ENCODE data around the gene BAZ1A. TPM values are rescaled to one million over a fixed set of nuclear protein-coding genes. Genes with fewer than 3 reads are reported as not detected.
"Not testable (repeated sequence)": the region's sequence is repeated elsewhere in the genome, so short reads cannot be mapped to it uniquely, and the experiment has no call there.

Gene BAZ1A
- polyA plus RNA-seq, 3 donors, result 26.1 to 30.4 (median 27.2) TPM

DNA sequence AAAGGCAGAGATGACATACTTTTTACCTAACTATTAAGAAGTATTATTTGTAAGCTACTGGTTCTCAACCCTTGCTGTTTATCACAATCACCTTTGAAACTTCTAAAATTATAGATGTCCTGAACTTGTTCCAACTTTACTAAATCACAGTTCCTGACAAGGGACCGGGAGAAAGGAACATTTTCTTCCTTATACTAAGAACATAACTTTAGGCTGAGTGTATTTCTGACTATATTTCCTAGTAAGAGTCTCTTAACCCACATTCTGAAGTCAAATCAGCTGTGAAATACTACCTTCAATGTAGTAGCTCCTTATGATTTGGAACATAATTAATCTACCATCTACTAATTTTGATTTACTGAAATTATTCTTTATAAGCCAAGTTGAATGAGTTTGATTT, 80.2 kb downstream of the BAZ1A start:
- no peak for DNase-seq (ENCODE audit: low read depth in 3 of 3, low spot score in 2 of 3)

GRCh38 chr14:34794217-34794616, 80.9 kb downstream of the BAZ1A start:
- DNase-seq (ENCODE audit: low read depth in 3 of 3, low spot score in 2 of 3), result no peak

GRCh38 chr14:34792598-34792997, 82.6 kb downstream of the BAZ1A start:
- no peak for DNase-seq (ENCODE audit: low read depth in 3 of 3, low spot score in 2 of 3)

DNA sequence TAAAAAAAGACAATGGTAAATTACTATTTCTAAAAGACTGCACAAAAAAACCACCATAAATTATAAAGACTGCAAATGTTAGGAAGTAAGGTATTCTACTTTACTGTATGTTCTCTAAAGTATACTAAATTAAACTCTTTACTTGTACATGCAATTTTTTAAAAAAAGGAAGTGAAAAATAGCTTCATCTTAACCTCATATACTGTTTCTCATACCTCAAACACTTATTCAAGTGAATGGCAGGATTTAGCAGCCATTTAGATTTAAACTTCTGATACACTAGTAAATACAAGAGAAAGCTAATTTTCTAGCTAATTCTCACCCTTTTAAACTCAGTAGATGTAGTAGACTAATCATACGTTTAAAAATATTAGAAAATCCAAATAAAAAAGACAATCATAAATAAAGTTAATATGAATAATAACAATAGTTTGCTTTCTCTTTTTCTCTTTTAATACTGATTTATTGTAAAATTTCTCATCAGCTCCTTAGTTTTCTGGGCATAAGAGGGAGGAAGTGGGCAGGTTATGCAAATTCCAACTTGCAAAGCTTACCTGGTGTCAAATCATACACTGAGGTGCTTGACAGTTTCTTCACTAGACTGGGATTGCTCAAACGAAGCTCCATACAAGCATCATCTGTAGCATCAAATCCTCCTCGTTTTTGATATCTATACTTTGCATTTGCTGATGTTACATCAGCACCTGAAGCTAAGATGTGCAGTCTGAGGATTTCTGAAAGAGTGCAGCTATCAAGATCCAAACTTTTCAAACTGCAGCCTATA, 89.7 kb downstream of the BAZ1A start:
- DNase-seq (ENCODE audit: low read depth in 3 of 3, low spot score in 2 of 3), result no peak

DNA sequence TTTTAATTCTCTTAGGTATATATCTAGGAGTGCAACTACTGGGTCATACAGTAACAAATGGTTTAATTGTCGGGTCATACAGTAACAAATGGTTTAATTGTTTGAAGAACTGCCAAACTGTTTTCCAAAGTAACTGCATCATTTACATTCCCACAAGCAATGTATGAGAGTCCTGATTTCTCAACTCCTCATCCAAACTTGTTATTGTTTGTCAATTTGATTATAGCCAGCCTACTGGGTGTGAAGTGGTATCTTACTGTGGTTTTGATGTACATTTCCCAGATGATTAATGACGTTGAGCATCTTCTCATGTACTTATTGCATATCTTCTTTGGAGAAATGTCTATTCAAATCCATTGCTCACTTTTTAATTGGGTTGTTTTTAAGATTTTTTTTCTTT, 93.1 kb downstream of the BAZ1A start:
- no peak for DNase-seq (ENCODE audit: low read depth in 3 of 3, low spot score in 2 of 3)

GRCh38 chr14:34781242-34781641, 93.9 kb downstream of the BAZ1A start:
- DNase-seq (ENCODE audit: low read depth in 3 of 3, low spot score in 2 of 3), result no peak

- no peak for DNase-seq (ENCODE audit: low read depth in 3 of 3, low spot score in 2 of 3)
These were observed 94.5 kb downstream of the BAZ1A start for GRCh38 chr14:34780646-34781045.

DNA sequence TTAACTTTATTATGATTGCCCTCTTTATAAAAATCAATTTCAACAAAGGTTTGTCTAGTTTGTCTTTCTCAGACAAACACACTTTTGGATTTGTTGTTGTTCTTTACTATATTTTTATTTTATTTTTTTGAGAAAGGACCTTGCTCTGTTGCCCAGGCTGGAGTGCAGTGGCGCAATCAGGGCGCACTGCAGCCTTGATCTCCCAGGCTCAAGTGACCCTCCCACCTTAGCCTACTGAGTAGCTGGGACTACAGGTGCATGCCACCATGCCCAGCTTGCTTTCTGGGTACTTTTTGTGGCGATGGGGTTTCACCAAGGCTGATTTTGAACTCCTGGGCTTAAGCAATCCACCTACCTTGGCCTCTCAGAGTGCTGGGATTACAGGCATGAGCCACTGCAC, 96.4 kb downstream of the BAZ1A start:
- no peak for DNase-seq (ENCODE audit: low read depth in 3 of 3, low spot score in 2 of 3)

DNA sequence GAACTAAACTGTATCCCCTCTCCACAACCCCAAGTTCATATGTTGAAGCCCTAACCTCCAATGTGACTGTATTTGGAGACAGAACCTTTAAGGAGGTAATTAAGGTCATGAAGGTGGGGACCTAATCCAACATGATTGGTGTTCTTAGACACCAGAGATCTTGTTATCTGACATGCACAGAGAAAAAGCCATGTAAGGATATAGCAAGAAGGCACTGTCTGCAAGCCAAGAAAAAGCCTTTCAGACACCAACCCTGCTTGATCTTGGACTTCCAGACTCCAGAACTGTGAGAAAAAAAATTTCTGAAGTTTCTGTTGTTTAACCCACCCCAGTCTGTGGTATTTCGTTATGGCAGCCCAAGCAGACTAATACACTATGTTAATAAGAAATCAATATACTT, 98.5 kb downstream of the BAZ1A start:
- DNase-seq (ENCODE audit: low read depth in 3 of 3, low spot score in 2 of 3), result no peak

DNA sequence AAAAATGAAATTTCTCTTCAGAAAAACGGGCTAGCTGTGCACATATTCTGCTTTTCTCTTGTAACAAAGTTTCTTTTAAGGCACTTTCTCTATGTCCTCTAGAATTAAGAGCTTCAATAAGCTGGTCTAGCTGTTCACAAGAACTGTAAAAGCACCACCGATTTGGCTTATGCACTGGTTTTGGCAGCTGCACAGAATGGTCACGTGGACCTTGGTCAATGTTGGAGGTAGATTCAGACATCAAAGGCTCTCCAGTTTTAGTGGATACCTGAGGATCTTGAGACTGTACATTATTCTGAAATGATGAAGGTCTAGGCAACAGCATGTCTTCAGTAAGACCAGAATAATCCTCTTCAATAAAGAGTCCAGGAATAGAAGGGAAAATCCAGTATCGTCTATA, 99.2 kb downstream of the BAZ1A start:
- no peak for DNase-seq (ENCODE audit: low read depth in 3 of 3, low spot score in 2 of 3)

- DNase-seq (ENCODE audit: low read depth in 3 of 3, low spot score in 2 of 3), result no peak
These were observed 99.8 kb downstream of the BAZ1A start for GRCh38 chr14:34775342-34775741.

DNA sequence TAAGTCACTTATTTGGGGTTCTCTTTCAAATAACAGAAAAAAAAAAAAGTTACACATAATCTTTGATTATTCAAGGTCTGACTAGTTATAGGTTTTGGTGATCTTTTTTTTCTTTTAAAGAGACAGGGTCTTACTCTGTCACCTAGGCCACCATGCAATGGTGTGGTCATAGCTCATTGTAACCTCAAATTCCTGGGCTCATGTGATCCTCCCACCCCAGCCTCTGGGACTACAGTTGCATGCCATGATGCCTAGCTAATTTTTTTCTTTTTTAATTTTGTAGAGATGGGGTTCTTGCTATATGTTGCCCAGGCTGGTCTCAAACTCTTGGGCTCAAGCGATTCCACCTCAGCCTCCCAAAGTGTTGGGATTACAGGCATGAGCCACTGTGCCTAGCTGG, 104.3 kb downstream of the BAZ1A start:
- DNase-seq (ENCODE audit: low read depth in 3 of 3, low spot score in 2 of 3), result no peak

DNA sequence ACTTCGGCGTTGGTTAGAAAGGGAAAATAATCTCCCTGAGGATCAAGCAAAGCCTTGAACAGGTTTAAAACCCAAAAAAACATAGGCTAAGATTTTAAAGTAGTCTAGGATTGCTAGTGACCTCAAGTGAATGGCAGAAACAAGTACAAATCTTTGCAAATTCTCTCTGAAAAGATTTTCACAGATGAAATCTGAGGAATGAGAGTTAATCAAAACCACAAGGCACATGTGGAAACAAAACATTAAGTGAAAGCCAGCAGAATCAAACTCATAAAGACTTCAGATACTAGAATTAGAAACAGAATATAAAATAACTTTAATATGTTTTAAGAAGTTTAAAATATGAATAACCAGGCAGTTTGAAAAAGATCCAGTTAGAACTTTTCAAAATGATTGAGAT, 108.6 kb downstream of the BAZ1A start:
- DNase-seq (ENCODE audit: low read depth in 3 of 3, low spot score in 2 of 3), result no peak

- no peak for DNase-seq (ENCODE audit: low read depth in 3 of 3, low spot score in 2 of 3)
These were observed 109.1 kb downstream of the BAZ1A start for GRCh38 chr14:34766060-34766459.

- DNase-seq (ENCODE audit: low read depth in 3 of 3, low spot score in 2 of 3), result no peak
These were observed 119.9 kb downstream of the BAZ1A start for GRCh38 chr14:34755215-34755614.

GRCh38 chr14:34754687-34755086, 120.5 kb downstream of the BAZ1A start:
- DNase-seq (ENCODE audit: low read depth in 3 of 3, low spot score in 2 of 3), result no peak

- no peak for DNase-seq (ENCODE audit: low read depth in 3 of 3, low spot score in 2 of 3)
These were observed 124.5 kb downstream of the BAZ1A start for GRCh38 chr14:34750670-34751069.

DNA sequence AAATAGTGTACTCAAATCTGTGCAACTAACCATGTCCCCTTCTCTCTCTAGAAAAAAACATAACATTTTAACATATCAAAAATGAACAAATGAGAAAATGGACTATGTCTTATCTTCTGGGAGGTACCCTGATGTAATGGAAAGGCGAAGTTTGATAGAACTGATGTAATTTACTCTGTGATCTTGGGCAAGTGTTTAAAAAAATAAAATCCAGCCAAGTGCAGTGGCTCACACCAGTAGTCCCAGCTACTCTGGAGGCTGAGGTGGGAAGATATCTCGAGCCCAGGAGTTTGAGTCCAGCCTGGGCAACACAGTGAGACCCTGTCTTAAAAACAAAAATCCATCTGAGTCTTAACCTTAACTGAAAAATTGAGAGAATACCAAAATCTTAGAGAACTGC, 124.9 kb downstream of the BAZ1A start:
- no peak for DNase-seq (ENCODE audit: low read depth in 3 of 3, low spot score in 2 of 3)

DNA sequence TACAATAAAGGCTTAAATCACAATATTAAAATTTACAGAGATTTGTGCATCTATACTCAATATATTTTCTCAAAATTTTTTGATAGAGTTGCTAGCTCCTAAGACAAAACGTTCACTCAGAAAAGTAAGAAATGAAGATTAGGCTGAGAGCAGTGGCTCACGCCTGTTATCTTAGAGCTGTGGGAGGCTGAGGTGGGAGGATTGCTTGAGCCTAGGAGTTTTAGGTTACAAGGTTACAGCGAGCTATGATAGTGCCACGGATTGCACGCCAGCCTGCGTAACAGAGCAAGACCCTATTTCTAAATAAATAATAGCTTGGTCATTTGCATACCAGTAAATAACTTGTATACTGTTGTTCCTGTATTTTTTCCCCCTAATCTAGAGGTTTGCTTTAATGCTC, 125.8 kb downstream of the BAZ1A start:
- DNase-seq (ENCODE audit: low read depth in 3 of 3, low spot score in 2 of 3), result no peak

GRCh38 chr14:34742270-34743115, 132.7 kb downstream of the BAZ1A start:
- no peak for DNase-seq (ENCODE audit: low read depth in 3 of 3, low spot score in 2 of 3)

DNA sequence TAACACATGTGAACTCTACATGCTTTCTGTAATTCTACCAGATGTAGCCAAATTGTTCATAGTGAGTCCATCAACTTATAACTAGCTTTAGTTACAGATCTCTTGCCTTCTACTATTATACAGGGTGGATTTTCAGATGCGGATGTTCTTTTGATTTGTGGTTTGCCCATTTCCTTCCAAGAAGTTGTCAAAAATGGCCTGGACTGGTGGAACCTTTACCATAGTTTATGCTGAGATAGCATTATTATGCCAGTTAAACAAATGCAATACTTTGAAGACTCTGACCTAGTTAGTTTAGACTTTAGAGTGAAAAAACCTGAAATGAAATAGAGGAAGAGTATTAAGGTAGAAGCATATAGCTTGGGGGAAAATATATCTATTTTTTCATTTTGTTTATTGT, 133.3 kb downstream of the BAZ1A start:
- no peak for DNase-seq (ENCODE audit: low read depth in 3 of 3, low spot score in 2 of 3)

- not testable (repeated sequence) for DNase-seq (ENCODE audit: low read depth in 3 of 3, low spot score in 2 of 3)
These were observed 135.0 kb downstream of the BAZ1A start for GRCh38 chr14:34740139-34740538.

All from right renal cortex interstitium (tissue), 3 donors.